Hematopoietic multipotent progenitor cell (in vitro differentiated cells): ENCODE results near the gene HSP90AB1. TPM values are rescaled to one million over a fixed set of nuclear protein-coding genes. Genes with fewer than 3 reads are reported as not detected.
A peak's percentile ranks its signal among the peaks of the same experiment; 100 is the strongest.

Experiments used
- DNase-seq, 3 donors: peaks; one replicate each; pipeline ENCODE4 v3.0.0-alpha.2; 2011 to 2015; ENCODE audit warnings: low read depth in 2 of 3, low spot score in 2 of 3
- total RNA-seq: library from RNA; depleted of rRNA; stranded (reverse); fragments of >200 nt; gene quantifications from one replicate; pipeline ENCODE4 v1.2.3, GENCODE V29; 2012

The HSP90AB1 gene
- total RNA-seq, 1 donor = 770 TPM

- DNase-seq = peak; percentile 89 to 94 (median 93)
These were observed 18.3 kb downstream of the HSP90AB1 start, which contains the start of gene NFKBIE for GRCh38 chr6:44265007-44265721. Gene NFKBIE (minus strand): TSS chr6:44265551. CDS start chr6:44265346, 205 bp downstream.

GRCh38 chr6:44265722-44266233 is 18.9 kb downstream of the HSP90AB1 start:
- no peak for DNase-seq

- no peak for DNase-seq
These were observed 19.4 kb downstream of the HSP90AB1 start for GRCh38 chr6:44266347-44266746.

GRCh38 chr6:44267252-44267651 is 20.4 kb downstream of the HSP90AB1 start:
- DNase-seq = no peak

- DNase-seq = peak in 1 of 3 donors; percentile 56
These were observed 21.3 kb downstream of the HSP90AB1 start for GRCh38 chr6:44268095-44268628.

- no peak for DNase-seq
These were observed 22.4 kb downstream of the HSP90AB1 start for GRCh38 chr6:44269178-44269920.

- no peak for DNase-seq
These were observed 23.1 kb downstream of the HSP90AB1 start, which contains the start of gene TMEM151B for GRCh38 chr6:44269921-44270525. Gene TMEM151B (plus strand): TSS chr6:44270450. CDS start chr6:44270743, 293 bp downstream.

- DNase-seq = no peak
These were observed 23.9 kb downstream of the HSP90AB1 start for GRCh38 chr6:44270526-44271405.

- DNase-seq = no peak
These were observed 24.5 kb downstream of the HSP90AB1 start for GRCh38 chr6:44271406-44271723.

- no peak for DNase-seq
These were observed 25.0 kb downstream of the HSP90AB1 start for GRCh38 chr6:44271914-44272313.

- no peak for DNase-seq
These were observed 25.6 kb downstream of the HSP90AB1 start for GRCh38 chr6:44272529-44272928.

GRCh38 chr6:44272999-44273566 is 26.2 kb downstream of the HSP90AB1 start:
- DNase-seq = no peak

- no peak for DNase-seq
These were observed 26.7 kb downstream of the HSP90AB1 start for GRCh38 chr6:44273617-44274016.

- DNase-seq = no peak
These were observed 28.4 kb downstream of the HSP90AB1 start for GRCh38 chr6:44275271-44275748.

- peak in 2 of 3 donors; percentile 50 to 53 for DNase-seq
These were observed 29.1 kb downstream of the HSP90AB1 start for GRCh38 chr6:44275749-44276648.

GRCh38 chr6:44276667-44277640 is 30.1 kb downstream of the HSP90AB1 start:
- DNase-seq = no peak

- DNase-seq = no peak
These were observed 30.9 kb downstream of the HSP90AB1 start for GRCh38 chr6:44277763-44278162.
